Psoas muscle (tissue), 8 donors: Measurements from ENCODE around the gene KCNH6. TPM values are rescaled to one million over a fixed set of nuclear protein-coding genes. Genes with fewer than 3 reads are reported as not detected.

Source experiments
- ATAC-seq, 4 donors: fragments of 200-7000 bp; cut with Tn5 transposase; one replicate each; pipeline ENCODE4 v1.9.1; 2020; ENCODE audit warnings: moderate library complexity in 3 of 4, mild to moderate bottlenecking in 2 of 4
- DNase-seq, 2 donors: peaks; one replicate each; pipeline ENCODE4 v3.0.0-alpha.2; 2020
- H3K27ac ChIP-seq: fragments of 200-600 bp; one replicate; pipeline ENCODE4 v1.8.0; 2022
- H3K27me3 ChIP-seq, 3 donors: fragments of 200-600 bp in 1 of 3; one replicate each; pipeline versions ENCODE4 v1.6.1 to v1.8.0; 2013 to 2022; ENCODE audit warnings: low read length in 2 of 3, mild to moderate bottlenecking in 2 of 3, moderate library complexity in 1 of 3; ENCODE audit not compliant: insufficient read depth in 3 of 3
- H3K36me3 ChIP-seq, 2 donors: fragments of 200-600 bp in 1 of 2; one replicate each; pipeline versions ENCODE4 v1.6.1 to v1.8.0; 2013 to 2022; ENCODE audit warnings: low read depth in 1 of 2, mild to moderate bottlenecking in 1 of 2, moderate library complexity in 1 of 2; ENCODE audit not compliant: insufficient read depth in 1 of 2
- H3K4me1 ChIP-seq: fragments of 200-600 bp; one replicate; pipeline ENCODE4 v1.8.0; 2022
- H3K4me3 ChIP-seq: fragments of 200-600 bp; one replicate; pipeline ENCODE4 v1.8.0; 2022; ENCODE audit warnings: mild to moderate bottlenecking
- H3K9me3 ChIP-seq: fragments of 200-600 bp; one replicate; pipeline ENCODE4 v1.8.0; 2022
- WGBS, 3 donors: extraction: QIAGEN DNeasy Blood & Tissue Kit; methylation state at CpG; one replicate each; pipeline versions ENCODE4 v1.1.6 to v1.1.7; 2013; 5-methylcytosine and 5-hydroxymethylcytosine counted together
- intact Hi-C, 2 donors: fragments of 100-400 bp; cut with DNase I; formaldehyde crosslinking; loops; one replicate each; pipeline versions ENCODE4 v1.11.0 to v1.14.2; 2022
- polyA plus RNA-seq, 3 donors: library from polyadenylated mRNA; stranded (reverse); fragments of 200-250 nt; gene quantifications; one replicate each; pipeline ENCODE4 v1.2.3, GENCODE V29; 2013
- total RNA-seq, 4 donors: library from RNA; stranded (reverse); fragmentation: NEBNext Ultra II Directional in 2 of 4; extraction: Animal tissue kit (Norgen Biotek cat#: 25700) in 2 of 4; gene quantifications; one replicate each; pipeline versions ENCODE4 v1.2.1 to v1.2.4, GENCODE V29; 2021 to 2023
- TF ChIP-seq, protein P1 (sequence below): fragments of 200-600 bp; IDR thresholded peaks from one replicate; pipeline ENCODE4 v1.8.0; 2022; ENCODE audit warnings: antibody characterized with exemption
- donor health status: healthy with polysubstance abuse.
- donor health status: DM: no; HTN: no; CAD: no; lungs with moderate emphysema.
- donor health status: Bipolar disorder and iron deficiency.
- donor health status: healthy.
- donor health status: DM: yes; HTN: yes; CAD: no.
- donor health status: DM: no; HTN: no; CAD: no.
- donor health status: DM: no; HTN: no; CAD: no.
- donor health status: DM: yes; HTN: yes; CAD: no.

The KCNH6 gene
- total and polyA plus RNA-seq, 7 donors, result not detected

GRCh38 chr17:63568563-63568962 lies 45.4 kb downstream of the KCNH6 start:
- no peak overlapping the region for H3K4me3 ChIP-seq
- H3K4me1 ChIP-seq, result peaks cover 17% of the 10 kb centered on the region
- TF ChIP-seq, protein P1, sequence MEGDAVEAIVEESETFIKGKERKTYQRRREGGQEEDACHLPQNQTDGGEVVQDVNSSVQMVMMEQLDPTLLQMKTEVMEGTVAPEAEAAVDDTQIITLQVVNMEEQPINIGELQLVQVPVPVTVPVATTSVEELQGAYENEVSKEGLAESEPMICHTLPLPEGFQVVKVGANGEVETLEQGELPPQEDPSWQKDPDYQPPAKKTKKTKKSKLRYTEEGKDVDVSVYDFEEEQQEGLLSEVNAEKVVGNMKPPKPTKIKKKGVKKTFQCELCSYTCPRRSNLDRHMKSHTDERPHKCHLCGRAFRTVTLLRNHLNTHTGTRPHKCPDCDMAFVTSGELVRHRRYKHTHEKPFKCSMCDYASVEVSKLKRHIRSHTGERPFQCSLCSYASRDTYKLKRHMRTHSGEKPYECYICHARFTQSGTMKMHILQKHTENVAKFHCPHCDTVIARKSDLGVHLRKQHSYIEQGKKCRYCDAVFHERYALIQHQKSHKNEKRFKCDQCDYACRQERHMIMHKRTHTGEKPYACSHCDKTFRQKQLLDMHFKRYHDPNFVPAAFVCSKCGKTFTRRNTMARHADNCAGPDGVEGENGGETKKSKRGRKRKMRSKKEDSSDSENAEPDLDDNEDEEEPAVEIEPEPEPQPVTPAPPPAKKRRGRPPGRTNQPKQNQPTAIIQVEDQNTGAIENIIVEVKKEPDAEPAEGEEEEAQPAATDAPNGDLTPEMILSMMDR, result no peak
- H3K27me3 ChIP-seq, result no peaks in the 10 kb centered on the region
- H3K27ac ChIP-seq, result no peak overlapping the region
- no peak for DNase-seq
- ATAC-seq, result no peak
- WGBS, 3 donors, result 71 to 80% (median 72%) methylated on average over 8 of the region's 8 CpGs
- H3K36me3 ChIP-seq, result no peaks in the 10 kb centered on the region
- H3K9me3 ChIP-seq, result no peaks in the 10 kb centered on the region
- intact Hi-C loops, result no loop called here

DNA sequence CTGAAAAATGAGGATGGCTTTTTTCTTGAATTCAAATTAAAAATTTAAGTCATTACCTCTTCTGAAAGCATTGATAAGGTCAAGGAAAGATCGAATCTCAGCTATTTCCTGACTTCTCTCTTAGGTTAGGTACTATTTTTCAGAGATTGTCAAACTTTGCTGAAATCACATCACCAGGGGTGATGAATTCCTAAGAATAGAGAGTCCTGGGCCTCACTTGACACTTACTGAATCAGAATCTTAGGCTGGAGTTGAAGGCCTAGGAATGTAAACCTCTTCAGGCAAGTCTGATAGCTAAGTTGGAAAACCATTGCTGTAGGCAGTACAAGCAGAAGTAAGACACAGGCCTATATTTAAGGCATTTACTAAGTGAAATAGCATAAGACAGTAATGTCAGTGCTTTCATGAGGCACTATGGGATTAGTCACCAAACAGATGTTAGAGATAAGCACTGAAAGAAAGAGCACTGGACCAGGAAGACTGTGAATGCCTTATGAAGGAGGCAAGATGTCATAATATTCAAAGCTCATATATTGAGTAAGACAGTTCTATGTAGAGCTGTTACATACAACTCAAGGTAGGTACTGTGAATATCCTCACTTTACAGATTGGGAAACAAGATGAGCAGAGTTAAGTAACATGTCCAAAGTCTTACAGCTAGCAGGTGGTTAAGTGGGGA lies 48.6 kb downstream of the KCNH6 start:
- TF ChIP-seq, protein P1, result no peak
- ATAC-seq (peak in 3 of 4 donors; percentile 30 to 49 (median 35)), DNase-seq (no peak)
- Histone ChIP-seq H3K27ac (no peak overlapping the region), H3K4me3 (no peak overlapping the region), H3K9me3 (no peaks in the 10 kb centered on the region), H3K27me3 (no peaks in the 10 kb centered on the region), H3K4me1 (peaks cover 17% of the 10 kb centered on the region), H3K36me3 (no peaks in the 10 kb centered on the region)
- WGBS, 3 donors, result 94 to 100% (median 95%) methylated on average over 1 of the region's 1 CpG
- intact Hi-C loops, result no loop called here

DNA sequence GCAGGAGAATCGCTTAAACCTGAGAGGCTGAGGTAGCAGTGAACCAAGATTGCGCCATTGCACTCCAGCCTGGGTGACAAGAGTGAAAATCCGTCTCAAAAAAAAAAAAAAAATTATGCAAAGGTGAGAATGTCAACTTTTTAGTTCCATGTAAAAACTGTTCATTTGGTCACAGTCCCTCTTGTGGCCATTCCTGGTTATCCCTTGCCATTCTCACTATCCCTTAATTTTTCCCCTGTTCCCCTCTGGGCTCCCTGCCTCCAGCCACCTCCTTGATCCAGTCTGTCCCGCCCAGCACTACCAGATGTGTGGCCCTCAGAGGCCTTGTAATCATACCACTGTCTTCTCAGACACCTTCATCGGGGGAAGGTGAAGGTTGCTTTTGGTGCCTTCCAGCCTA lies 50.5 kb downstream of the KCNH6 start:
- Histone ChIP-seq H3K27me3 (no peaks in the 10 kb centered on the region), H3K9me3 (no peaks in the 10 kb centered on the region), H3K27ac (no peak overlapping the region), H3K4me3 (no peak overlapping the region), H3K36me3 (peaks cover 0 to 5% of the 10 kb centered on the region in 2 donors), H3K4me1 (peaks cover 15% of the 10 kb centered on the region)
- WGBS, 3 donors, result 88 to 90% (median 89%) methylated on average over 5 of the region's 5 CpGs
- no peak for DNase-seq
- TF ChIP-seq, protein P1, result peak; percentile 6
- ATAC-seq, result no peak
- intact Hi-C loops, result no loop called here

DNA sequence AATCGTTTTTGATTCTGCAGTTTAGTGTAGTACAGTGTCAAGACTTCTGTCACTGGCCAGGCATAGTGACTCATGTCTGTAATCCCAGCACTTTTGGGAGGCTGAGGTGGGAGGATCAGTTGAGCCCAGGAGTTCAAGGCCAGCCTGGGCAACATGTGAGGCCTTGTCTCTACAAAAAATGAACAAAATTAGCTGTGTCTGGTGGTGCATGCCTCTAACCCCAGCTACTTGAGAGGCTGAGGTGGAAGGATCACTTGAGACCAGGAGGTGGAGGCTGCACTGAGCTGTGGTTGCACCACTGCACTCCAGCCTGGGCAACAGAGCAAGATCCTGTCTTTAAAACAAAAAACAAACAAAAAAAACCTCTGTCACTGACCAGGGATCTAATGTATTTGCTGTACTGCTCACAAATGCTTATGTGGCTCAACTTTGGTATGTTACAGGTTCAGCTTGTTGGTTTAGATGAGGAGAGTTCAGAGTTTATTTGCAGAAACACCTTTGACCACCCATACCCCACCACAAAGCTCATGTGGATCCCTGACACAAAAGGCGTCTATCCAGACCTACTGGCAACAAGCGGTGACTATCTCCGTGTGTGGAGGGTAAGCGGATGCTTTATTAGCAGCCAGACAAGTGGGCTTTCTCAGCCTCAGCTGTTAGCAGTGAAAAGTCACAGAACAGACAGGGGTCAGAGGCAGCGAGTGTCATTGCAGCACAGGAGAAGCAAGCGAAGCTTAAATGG lies 55.0 kb downstream of the KCNH6 start:
- Histone ChIP-seq H3K27me3 (no peaks in the 10 kb centered on the region), H3K4me1 (no peaks in the 10 kb centered on the region), H3K36me3 (peaks cover 0 to 46% of the 10 kb centered on the region in 2 donors), H3K4me3 (no peak overlapping the region), H3K27ac (no peak overlapping the region), H3K9me3 (no peaks in the 10 kb centered on the region)
- DNase-seq (no peak), ATAC-seq (no peak)
- 77 to 81% (median 81%) methylated on average over 7 of the region's 7 CpGs for WGBS, 3 donors
- intact Hi-C loops, result no loop called here
- TF ChIP-seq, protein P1, result no peak
